Gastroesophageal sphincter (tissue), 3 donors: ENCODE measurements around the gene RAB7B.

ENCODE experiments used
- POLR2A ChIP-seq, 2 donors: fragments of 450-650 bp; IDR thresholded peaks; one replicate each; pipeline ENCODE4 v1.6.1; 2017; ENCODE audit warnings: antibody characterized with exemption in 2 of 2, mild to moderate bottlenecking in 2 of 2, moderate library complexity in 1 of 2
- POLR2AphosphoS5 ChIP-seq: sonication (generic); formaldehyde crosslinking; IDR thresholded peaks from one replicate; pipeline ENCODE4 v1.6.1; 2017; ENCODE audit warnings: antibody characterized with exemption
- TF ChIP-seq, protein P1 (sequence below), 4 experiments: fragments of 200-600 bp in 2 of 4; fragments of 450-650 bp in 2 of 4; sonication (generic) in 1 of 4; IDR thresholded peaks; one replicate each; pipeline ENCODE4 v1.5.1; 2017 to 2019; ENCODE audit warnings: antibody characterized with exemption in 4 of 4, mild to moderate bottlenecking in 2 of 4, moderate library complexity in 2 of 4

GRCh38 chr1:205935869-205936268, 67.3 kb downstream of the RAB7B start:
- TF ChIP-seq POLR2A (IDR thresholded peaks at IDR 0.05): no peak
- TF ChIP-seq, protein P1, sequence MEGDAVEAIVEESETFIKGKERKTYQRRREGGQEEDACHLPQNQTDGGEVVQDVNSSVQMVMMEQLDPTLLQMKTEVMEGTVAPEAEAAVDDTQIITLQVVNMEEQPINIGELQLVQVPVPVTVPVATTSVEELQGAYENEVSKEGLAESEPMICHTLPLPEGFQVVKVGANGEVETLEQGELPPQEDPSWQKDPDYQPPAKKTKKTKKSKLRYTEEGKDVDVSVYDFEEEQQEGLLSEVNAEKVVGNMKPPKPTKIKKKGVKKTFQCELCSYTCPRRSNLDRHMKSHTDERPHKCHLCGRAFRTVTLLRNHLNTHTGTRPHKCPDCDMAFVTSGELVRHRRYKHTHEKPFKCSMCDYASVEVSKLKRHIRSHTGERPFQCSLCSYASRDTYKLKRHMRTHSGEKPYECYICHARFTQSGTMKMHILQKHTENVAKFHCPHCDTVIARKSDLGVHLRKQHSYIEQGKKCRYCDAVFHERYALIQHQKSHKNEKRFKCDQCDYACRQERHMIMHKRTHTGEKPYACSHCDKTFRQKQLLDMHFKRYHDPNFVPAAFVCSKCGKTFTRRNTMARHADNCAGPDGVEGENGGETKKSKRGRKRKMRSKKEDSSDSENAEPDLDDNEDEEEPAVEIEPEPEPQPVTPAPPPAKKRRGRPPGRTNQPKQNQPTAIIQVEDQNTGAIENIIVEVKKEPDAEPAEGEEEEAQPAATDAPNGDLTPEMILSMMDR (IDR thresholded peaks at IDR 0.05): no peak
- no peak for TF ChIP-seq POLR2AphosphoS5
